HUDEP-2 (cell line): Measurements from ENCODE around the gene TMEM222.
"Not testable (repeated sequence)": the region's sequence is repeated elsewhere in the genome, so short reads cannot be mapped to it uniquely, and the experiment has no call there.

Source experiments
- DNase-seq, 76 experiments: peaks; one replicate each; lab custom pipeline; 2025; ENCODE audit not compliant: unreplicated experiment in 76 of 76; lab: John Stamatoyannopoulos, UW

The TMEM222 gene

GRCh38 chr1:27321813-27322568, at the start of gene TMEM222:
Gene TMEM222, plus strand, starts transcription at chr1:27322163. Its CDS starts 35 bp downstream, at chr1:27322198.
- DNase-seq = peak; percentile 14 to 97 (median 92)

GRCh38 chr1:27274204-27274603, 47.8 kb upstream of the TMEM222 start:
- no peak for DNase-seq

GRCh38 chr1:27275696-27276095, 46.3 kb upstream of the TMEM222 start:
- DNase-seq = no peak

GRCh38 chr1:27284425-27285273, 37.3 kb upstream of the TMEM222 start:
- peak in 70 of 76 experiments; percentile 8 to 82 (median 62) for DNase-seq

GRCh38 chr1:27285274-27285660, 36.7 kb upstream of the TMEM222 start:
- no peak for DNase-seq

GRCh38 chr1:27285821-27286220, 36.1 kb upstream of the TMEM222 start:
- DNase-seq = not testable (repeated sequence)

- DNase-seq = not testable (repeated sequence)
Measured at GRCh38 chr1:27289125-27289524, 32.8 kb upstream of the TMEM222 start.

- no peak for DNase-seq
Measured at GRCh38 chr1:27290581-27290980, 31.4 kb upstream of the TMEM222 start.

GRCh38 chr1:27292106-27292505, 29.9 kb upstream of the TMEM222 start:
- DNase-seq = no peak

GRCh38 chr1:27293915-27294314, 28.0 kb upstream of the TMEM222 start:
- no peak for DNase-seq

- peak in 45 of 76 experiments; percentile 2 to 61 (median 22) for DNase-seq
Measured at GRCh38 chr1:27296773-27297291, 25.1 kb upstream of the TMEM222 start.

- DNase-seq = no peak
Measured at GRCh38 chr1:27297903-27298302, 24.1 kb upstream of the TMEM222 start.

GRCh38 chr1:27298632-27299384, 23.2 kb upstream of the TMEM222 start:
- no peak for DNase-seq

GRCh38 chr1:27299385-27300271, 22.3 kb upstream of the TMEM222 start:
- DNase-seq = no peak

GRCh38 chr1:27300341-27301051, 21.5 kb upstream of the TMEM222 start:
- DNase-seq = peak in 73 of 76 experiments; percentile 6 to 81 (median 58)

- no peak for DNase-seq
Measured at GRCh38 chr1:27301052-27301422, 20.9 kb upstream of the TMEM222 start.

- DNase-seq = no peak
Measured at GRCh38 chr1:27301582-27302199, 20.3 kb upstream of the TMEM222 start.

GRCh38 chr1:27302612-27303011, 19.4 kb upstream of the TMEM222 start:
- DNase-seq = no peak

- no peak for DNase-seq
Measured at GRCh38 chr1:27303509-27303908, 18.5 kb upstream of the TMEM222 start.
